Progenitor cell of endocrine pancreas (in vitro differentiated cells): ENCODE measurements around the gene OLFML1. TPM values are rescaled to one million over a fixed set of nuclear protein-coding genes. Genes with fewer than 3 reads are reported as not detected.

Experiments used
- DNase-seq: peaks from one replicate; pipeline ENCODE4 v3.0.0; 2021; ENCODE audit warnings: low spot score; ENCODE audit not compliant: unreplicated experiment
- H3K27ac Mint-ChIP-seq: 2 replicates; pipeline ENCODE4 v1.8.0; 2021; ENCODE audit warnings: mild to moderate bottlenecking, moderate library complexity, mixed read lengths
- H3K27me3 Mint-ChIP-seq: 2 replicates; pipeline ENCODE4 v1.8.0; 2021; ENCODE audit warnings: mixed read lengths
- H3K36me3 Mint-ChIP-seq: 2 replicates; pipeline ENCODE4 v1.8.0; 2022; ENCODE audit warnings: mixed read lengths; ENCODE audit not compliant: insufficient read depth
- H3K4me1 Mint-ChIP-seq: 2 replicates; pipeline ENCODE4 v1.8.0; 2021; ENCODE audit warnings: low read depth, mixed read lengths
- H3K4me3 Mint-ChIP-seq: 2 replicates; pipeline ENCODE4 v1.8.0; 2021; ENCODE audit warnings: low read depth, mild to moderate bottlenecking, moderate library complexity, mixed read lengths
- H3K9me3 Mint-ChIP-seq: 2 replicates; pipeline ENCODE4 v1.8.0; 2021; ENCODE audit warnings: low read depth, mixed read lengths
- total RNA-seq: library from RNA; stranded (reverse); gene quantifications from 2 replicates; pipeline ENCODE4 v1.2.1, GENCODE V29; 2021
- TF ChIP-seq, protein P1 (sequence below): fragments of 200-600 bp; sonication (generic); IDR thresholded peaks from one replicate; pipeline ENCODE4 v1.5.0; 2021; ENCODE audit warnings: antibody characterized with exemption, mild to moderate bottlenecking; ENCODE audit not compliant: unreplicated experiment

The OLFML1 gene
- total RNA-seq, 1 donor from 2014 or later = not detected

GRCh38 chr11:7506243-7506642 is 20.9 kb downstream of the OLFML1 start:
- Mint-ChIP-seq H3K9me3 (no peaks in the 10 kb centered on the region), H3K27me3 (peaks cover 21% of the 10 kb centered on the region), H3K4me3 (no peak overlapping the region), H3K27ac (no peak overlapping the region), H3K36me3 (no peaks in the 10 kb centered on the region), H3K4me1 (peaks cover 13% of the 10 kb centered on the region)
- DNase-seq = no peak
- TF ChIP-seq, protein P1, sequence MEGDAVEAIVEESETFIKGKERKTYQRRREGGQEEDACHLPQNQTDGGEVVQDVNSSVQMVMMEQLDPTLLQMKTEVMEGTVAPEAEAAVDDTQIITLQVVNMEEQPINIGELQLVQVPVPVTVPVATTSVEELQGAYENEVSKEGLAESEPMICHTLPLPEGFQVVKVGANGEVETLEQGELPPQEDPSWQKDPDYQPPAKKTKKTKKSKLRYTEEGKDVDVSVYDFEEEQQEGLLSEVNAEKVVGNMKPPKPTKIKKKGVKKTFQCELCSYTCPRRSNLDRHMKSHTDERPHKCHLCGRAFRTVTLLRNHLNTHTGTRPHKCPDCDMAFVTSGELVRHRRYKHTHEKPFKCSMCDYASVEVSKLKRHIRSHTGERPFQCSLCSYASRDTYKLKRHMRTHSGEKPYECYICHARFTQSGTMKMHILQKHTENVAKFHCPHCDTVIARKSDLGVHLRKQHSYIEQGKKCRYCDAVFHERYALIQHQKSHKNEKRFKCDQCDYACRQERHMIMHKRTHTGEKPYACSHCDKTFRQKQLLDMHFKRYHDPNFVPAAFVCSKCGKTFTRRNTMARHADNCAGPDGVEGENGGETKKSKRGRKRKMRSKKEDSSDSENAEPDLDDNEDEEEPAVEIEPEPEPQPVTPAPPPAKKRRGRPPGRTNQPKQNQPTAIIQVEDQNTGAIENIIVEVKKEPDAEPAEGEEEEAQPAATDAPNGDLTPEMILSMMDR = no peak

- Mint-ChIP-seq H3K27me3 (peaks cover 21% of the 10 kb centered on the region), H3K9me3 (no peaks in the 10 kb centered on the region), H3K27ac (no peak overlapping the region), H3K4me1 (peaks cover 30% of the 10 kb centered on the region), H3K4me3 (no peak overlapping the region), H3K36me3 (no peaks in the 10 kb centered on the region)
- DNase-seq = no peak
- TF ChIP-seq, protein P1 = no peak
These were observed 22.8 kb downstream of the OLFML1 start for GRCh38 chr11:7508087-7508486.

DNA sequence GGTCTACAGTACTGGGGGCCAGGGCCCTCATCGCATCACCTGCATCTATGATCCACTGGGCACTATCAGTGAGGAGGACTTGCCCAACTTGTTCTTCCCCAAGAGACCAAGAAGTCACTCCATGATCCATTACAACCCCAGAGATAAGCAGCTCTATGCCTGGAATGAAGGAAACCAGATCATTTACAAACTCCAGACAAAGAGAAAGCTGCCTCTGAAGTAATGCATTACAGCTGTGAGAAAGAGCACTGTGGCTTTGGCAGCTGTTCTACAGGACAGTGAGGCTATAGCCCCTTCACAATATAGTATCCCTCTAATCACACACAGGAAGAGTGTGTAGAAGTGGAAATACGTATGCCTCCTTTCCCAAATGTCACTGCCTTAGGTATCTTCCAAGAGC is 24.7 kb downstream of the OLFML1 start:
- H3K4me3 Mint-ChIP-seq = no peak overlapping the region
- DNase-seq = no peak
- TF ChIP-seq, protein P1 = no peak
- H3K27ac Mint-ChIP-seq = no peak overlapping the region
- peaks cover 26% of the 10 kb centered on the region for H3K27me3 Mint-ChIP-seq
- peaks cover 34% of the 10 kb centered on the region for H3K4me1 Mint-ChIP-seq
- H3K9me3 Mint-ChIP-seq = no peaks in the 10 kb centered on the region
- H3K36me3 Mint-ChIP-seq = no peaks in the 10 kb centered on the region

DNA sequence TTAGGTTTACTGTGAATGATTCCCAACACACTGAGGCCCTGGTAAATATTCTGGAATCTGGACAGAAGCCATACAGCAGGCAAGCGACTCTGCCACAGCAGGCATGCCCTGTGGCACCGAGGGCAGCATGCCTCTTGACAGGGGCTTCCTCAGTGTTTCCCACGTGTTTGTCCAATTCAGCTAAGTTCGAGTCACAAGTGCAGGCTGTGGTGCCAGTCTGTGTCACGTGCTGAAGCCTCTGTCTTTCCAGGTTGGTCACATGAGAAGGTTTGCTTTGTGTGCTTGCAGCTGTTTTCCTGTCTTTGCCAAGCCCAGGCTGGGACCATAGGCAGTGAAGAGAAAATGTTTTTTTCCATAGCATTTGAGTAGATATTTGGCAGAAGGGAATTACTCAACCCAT is 26.1 kb downstream of the OLFML1 start:
- Mint-ChIP-seq H3K4me1 (peaks cover 34% of the 10 kb centered on the region), H3K4me3 (peak overlapping the region; percentile 22), H3K9me3 (no peaks in the 10 kb centered on the region), H3K27ac (peak overlapping the region; percentile 42), H3K27me3 (peaks cover 32% of the 10 kb centered on the region), H3K36me3 (no peaks in the 10 kb centered on the region)
- DNase-seq = no peak
- TF ChIP-seq, protein P1 = no peak

DNA sequence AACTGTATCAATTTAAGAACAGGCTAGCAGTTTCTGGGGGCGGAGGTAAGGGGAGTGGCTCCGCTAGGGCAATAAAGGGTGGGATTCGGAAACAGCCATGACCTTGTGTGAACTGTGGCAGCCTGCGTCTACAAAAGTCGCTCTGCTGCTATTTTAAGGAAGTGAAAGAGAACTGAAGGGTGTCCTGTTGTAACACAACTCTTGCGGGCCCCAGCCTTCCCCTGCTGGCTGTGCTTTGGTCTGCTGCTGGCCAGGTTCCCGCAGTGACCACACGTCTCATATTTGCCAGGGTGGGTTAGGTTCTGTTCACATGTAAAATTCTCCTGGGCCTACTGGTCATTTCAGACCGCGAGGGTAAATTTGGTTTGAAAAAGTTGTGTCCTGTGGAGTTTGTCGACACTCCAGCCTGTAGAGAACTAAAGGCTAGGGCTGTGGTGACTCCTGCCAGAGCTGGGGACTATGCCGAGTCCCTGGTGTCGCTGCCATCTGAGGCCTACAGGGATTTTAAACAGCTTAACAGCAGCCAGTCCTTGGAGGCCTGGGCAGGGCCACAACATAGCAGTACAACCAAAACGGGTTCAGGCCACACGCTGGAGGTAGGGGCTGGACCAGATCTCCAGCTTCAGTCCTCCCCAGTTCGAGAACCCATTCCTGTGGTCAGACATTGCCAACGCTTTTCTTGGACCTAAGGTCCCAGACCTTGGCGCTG is 27.4 kb downstream of the OLFML1 start:
- Mint-ChIP-seq H3K27ac (peak overlapping the region; percentile 93), H3K36me3 (no peaks in the 10 kb centered on the region), H3K9me3 (no peaks in the 10 kb centered on the region), H3K4me1 (peaks cover 34% of the 10 kb centered on the region), H3K27me3 (peaks cover 35% of the 10 kb centered on the region), H3K4me3 (peak overlapping the region; percentile 87)
- no peak for DNase-seq
- TF ChIP-seq, protein P1 = no peak
